HepG2 (cell line): ENCODE results near the gene SS18L1. TPM values are rescaled to one million over a fixed set of nuclear protein-coding genes. Genes with fewer than 3 reads are reported as not detected.

Experiments used
- ARNT2 ChIP-seq: sonication (generic); formaldehyde crosslinking; IDR thresholded peaks from 2 replicates; pipeline ENCODE4 v1.8.0; 2022; ENCODE audit warnings: mild to moderate bottlenecking, low read depth, missing genetic modification reagents, moderate library complexity
- BHLHE40 ChIP-seq: IDR thresholded peaks from 2 replicates; pipeline ENCODE4 v1.6.1; 2011; ENCODE audit warnings: low read length, improper control_type of control experiment
- CHCHD3 ChIP-seq: sonication (generic); formaldehyde crosslinking; IDR thresholded peaks from 2 replicates; pipeline ENCODE4 v1.8.0; 2022; ENCODE audit warnings: mild to moderate bottlenecking, missing genetic modification reagents, moderate library complexity
- GABPB1 ChIP-seq: IDR thresholded peaks from 2 replicates; pipeline ENCODE4 v1.6.1; 2016; ENCODE audit warnings: mild to moderate bottlenecking, missing genetic modification reagents, moderate library complexity, missing compliant biosample characterization
- HDAC2 ChIP-seq: sonication (generic); formaldehyde crosslinking; IDR thresholded peaks from 2 replicates; pipeline ENCODE4 v1.4.0; 2020; ENCODE audit warnings: missing genetic modification reagents
- HNF4A ChIP-seq: sonication (generic); formaldehyde crosslinking; IDR thresholded peaks from 2 replicates; pipeline ENCODE4 v1.4.0; 2020; ENCODE audit warnings: missing genetic modification reagents
- NR1H2 ChIP-seq: sonication (generic); formaldehyde crosslinking; IDR thresholded peaks from 2 replicates; pipeline ENCODE4 v1.8.1; 2022; ENCODE audit warnings: low read depth, missing genetic modification reagents, borderline replicate concordance
- NR2C2 ChIP-seq: sonication (generic); formaldehyde crosslinking; IDR thresholded peaks from 2 replicates; pipeline ENCODE4 v1.4.0; 2020; ENCODE audit warnings: missing genetic modification reagents, mild to moderate bottlenecking, moderate library complexity, borderline replicate concordance
- ONECUT2 ChIP-seq: sonication (generic); formaldehyde crosslinking; IDR thresholded peaks from 2 replicates; pipeline ENCODE4 v1.4.0; 2020; ENCODE audit warnings: missing genetic modification reagents
- REPIN1 ChIP-seq: sonication (generic); formaldehyde crosslinking; IDR thresholded peaks from 2 replicates; pipeline ENCODE4 v1.8.0; 2022; ENCODE audit warnings: missing genetic modification reagents, low read depth, mild to moderate bottlenecking, borderline replicate concordance
- SMAD9 ChIP-seq: sonication (generic); formaldehyde crosslinking; IDR thresholded peaks from 2 replicates; pipeline ENCODE4 v1.5.1; 2020; ENCODE audit warnings: mild to moderate bottlenecking, missing genetic modification reagents
- SMARCC2 ChIP-seq: fragments of 450-650 bp; IDR thresholded peaks from 2 replicates; pipeline ENCODE4 v1.6.1; 2017; ENCODE audit warnings: antibody characterized with exemption, mild to moderate bottlenecking
- ZMAT3 ChIP-seq: sonication (generic); formaldehyde crosslinking; conservative IDR thresholded peaks from 2 replicates; pipeline ENCODE4 v1.7.0; 2021; ENCODE audit warnings: missing genetic modification reagents
- ZMYM2 ChIP-seq: sonication (generic); formaldehyde crosslinking; IDR thresholded peaks from 2 replicates; pipeline ENCODE4 v1.8.0; 2022; ENCODE audit warnings: mild to moderate bottlenecking, missing genetic modification reagents
- ZNF12 ChIP-seq: sonication (generic); formaldehyde crosslinking; IDR thresholded peaks from 2 replicates; pipeline ENCODE4 v1.5.0; 2020; ENCODE audit warnings: missing genetic modification reagents
- ZNF230 ChIP-seq: sonication (generic); formaldehyde crosslinking; IDR thresholded peaks from 2 replicates; pipeline ENCODE4 v1.4.0; 2020; ENCODE audit warnings: mild to moderate bottlenecking, missing genetic modification reagents
- ZNF235 ChIP-seq: sonication (generic); formaldehyde crosslinking; IDR thresholded peaks from 2 replicates; pipeline ENCODE4 v1.8.1; 2023; ENCODE audit warnings: mild to moderate bottlenecking, missing genetic modification reagents, borderline replicate concordance
- ZNF333 ChIP-seq: sonication (generic); formaldehyde crosslinking; IDR thresholded peaks from 2 replicates; pipeline ENCODE4 v1.4.0; 2020; ENCODE audit warnings: mild to moderate bottlenecking, missing genetic modification reagents, borderline replicate concordance
- ZNF354B ChIP-seq: sonication (generic); formaldehyde crosslinking; IDR thresholded peaks from 2 replicates; pipeline ENCODE4 v1.8.0; 2022; ENCODE audit warnings: mild to moderate bottlenecking, missing genetic modification reagents
- ZNF598 ChIP-seq: sonication (generic); formaldehyde crosslinking; IDR thresholded peaks from 2 replicates; pipeline ENCODE4 v1.5.1; 2020; ENCODE audit warnings: mild to moderate bottlenecking, missing genetic modification reagents, borderline replicate concordance
- ZNF709 ChIP-seq: sonication (generic); formaldehyde crosslinking; IDR thresholded peaks from 2 replicates; pipeline ENCODE4 v1.5.0; 2020; ENCODE audit warnings: mild to moderate bottlenecking, missing genetic modification reagents
- ZNF777 ChIP-seq: sonication (generic); formaldehyde crosslinking; IDR thresholded peaks from 2 replicates; pipeline ENCODE4 v1.4.0; 2020; ENCODE audit warnings: missing genetic modification reagents
- polyA plus RNA-seq, 8 experiments: library from polyadenylated mRNA; depleted of rRNA in 3 of 8; stranded (reverse) in 7 of 8; unstranded in 1 of 8; fragments of >200 nt; fragmentation: Illumina TruSeq in 4 of 8; extraction: Trizol in 4 of 8; gene quantifications; 2 replicates each; pipeline versions ENCODE4 v1.2.1 to v1.2.3, GENCODE V29; 2011 to 2016; ENCODE audit warnings: low read depth in 4 of 8, missing spikeins in 1 of 8, mixed read lengths in 1 of 8; ENCODE audit not compliant: insufficient read depth in 1 of 8
- total RNA-seq, 5 experiments: library from RNA; depleted of rRNA; stranded (reverse); fragments of >200 nt; fragmentation: Illumina TruSeq; extraction: Trizol; gene quantifications; 2 replicates each; pipeline ENCODE4 v1.2.3, GENCODE V29; 2016; ENCODE audit warnings: low read depth in 1 of 5
- TF ChIP-seq, protein P1 (sequence below): IDR thresholded peaks from 2 replicates; pipeline ENCODE4 v1.6.1; 2018; ENCODE audit warnings: missing genetic modification reagents
- TF ChIP-seq, protein P2 (sequence below): IDR thresholded peaks from 2 replicates; pipeline ENCODE4 v1.6.1; 2016; ENCODE audit warnings: missing compliant biosample characterization, missing genetic modification reagents, borderline replicate concordance
- TF ChIP-seq, protein P3 (sequence below): sonication (generic); formaldehyde crosslinking; IDR thresholded peaks from 2 replicates; pipeline ENCODE4 v1.4.0; 2020; ENCODE audit warnings: mild to moderate bottlenecking, low read depth, missing genetic modification reagents
- TF ChIP-seq, protein P4 (sequence below): sonication (generic); formaldehyde crosslinking; IDR thresholded peaks from 2 replicates; pipeline ENCODE4 v1.8.1; 2023; ENCODE audit warnings: mild to moderate bottlenecking, inconsistent platforms, moderate library complexity, missing genetic modification reagents, borderline replicate concordance

The SS18L1 gene
- total and polyA plus RNA-seq, 2 of the 13 experiments (the other 11 are each of a cell fraction or from before 2014, with no cell fraction given): 17.8 to 27.6 TPM

DNA sequence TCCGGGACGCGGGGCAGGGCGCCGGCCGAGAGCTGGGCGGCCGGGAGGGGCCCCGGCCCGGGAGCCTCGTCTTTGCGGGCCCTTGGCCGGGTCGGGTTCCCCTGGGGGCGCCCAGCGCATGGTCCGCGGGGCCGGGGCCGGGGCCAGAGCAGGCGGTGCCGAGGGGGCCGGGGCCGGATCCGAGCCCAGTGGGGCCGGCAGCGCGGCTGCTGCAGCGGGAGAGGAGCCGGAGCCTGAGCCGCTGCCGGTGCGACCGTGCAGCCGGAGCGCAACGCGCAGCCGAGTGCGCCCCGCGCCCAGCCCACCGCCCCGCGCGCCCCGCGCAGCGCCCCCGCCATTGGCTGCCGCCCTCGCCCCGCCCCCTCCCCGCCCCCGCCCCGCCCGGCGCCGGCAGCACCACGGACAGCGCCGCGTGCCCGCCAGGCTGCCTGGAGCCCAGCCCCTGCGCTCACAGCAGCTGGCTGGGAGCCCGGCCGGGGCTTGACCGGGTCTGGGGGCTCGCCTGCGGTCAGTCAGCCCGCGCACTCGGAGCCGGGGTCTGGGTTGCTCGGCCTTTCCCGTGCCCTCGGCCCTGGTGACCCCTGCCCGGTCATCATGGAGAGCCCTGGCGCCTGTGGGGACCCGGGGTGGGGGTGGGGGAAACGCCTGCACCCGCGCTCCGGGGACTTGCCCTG lies 76.6 kb downstream of the SS18L1 start, which contains the start of gene HRH3 (continued):
- TF ChIP-seq ZNF235 (CRISPR knock-in tag): peak; percentile 94
- no peak for TF ChIP-seq NR2C2 (CRISPR knock-in tag)
- peak; percentile 77; the same call in 1 of the 2 replicates for TF ChIP-seq ZNF12 (CRISPR knock-in tag)
- peak; percentile 96 for TF ChIP-seq ARNT2 (CRISPR knock-in tag)
- TF ChIP-seq, protein P1, sequence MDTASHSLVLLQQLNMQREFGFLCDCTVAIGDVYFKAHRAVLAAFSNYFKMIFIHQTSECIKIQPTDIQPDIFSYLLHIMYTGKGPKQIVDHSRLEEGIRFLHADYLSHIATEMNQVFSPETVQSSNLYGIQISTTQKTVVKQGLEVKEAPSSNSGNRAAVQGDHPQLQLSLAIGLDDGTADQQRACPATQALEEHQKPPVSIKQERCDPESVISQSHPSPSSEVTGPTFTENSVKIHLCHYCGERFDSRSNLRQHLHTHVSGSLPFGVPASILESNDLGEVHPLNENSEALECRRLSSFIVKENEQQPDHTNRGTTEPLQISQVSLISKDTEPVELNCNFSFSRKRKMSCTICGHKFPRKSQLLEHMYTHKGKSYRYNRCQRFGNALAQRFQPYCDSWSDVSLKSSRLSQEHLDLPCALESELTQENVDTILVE (CRISPR knock-in tag): peak; percentile 77; the same call in 1 of the 2 replicates
- TF ChIP-seq ONECUT2 (CRISPR knock-in tag): no peak
- TF ChIP-seq, protein P2, sequence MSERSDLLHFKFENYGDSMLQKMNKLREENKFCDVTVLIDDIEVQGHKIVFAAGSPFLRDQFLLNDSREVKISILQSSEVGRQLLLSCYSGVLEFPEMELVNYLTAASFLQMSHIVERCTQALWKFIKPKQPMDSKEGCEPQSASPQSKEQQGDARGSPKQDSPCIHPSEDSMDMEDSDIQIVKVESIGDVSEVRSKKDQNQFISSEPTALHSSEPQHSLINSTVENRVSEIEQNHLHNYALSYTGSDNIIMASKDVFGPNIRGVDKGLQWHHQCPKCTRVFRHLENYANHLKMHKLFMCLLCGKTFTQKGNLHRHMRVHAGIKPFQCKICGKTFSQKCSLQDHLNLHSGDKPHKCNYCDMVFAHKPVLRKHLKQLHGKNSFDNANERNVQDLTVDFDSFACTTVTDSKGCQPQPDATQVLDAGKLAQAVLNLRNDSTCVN (CRISPR knock-in tag): peak; percentile 88
- TF ChIP-seq SMAD9 (CRISPR knock-in tag): 0 out of 2 replicates have a peak, but pooled peaks have one; percentile 59
- no peak for TF ChIP-seq REPIN1 (CRISPR knock-in tag)
- no peak for TF ChIP-seq SMARCC2
- no peak; the same call in 1 of the 2 replicates for TF ChIP-seq ZNF230 (CRISPR knock-in tag)
- peak; percentile 94 for TF ChIP-seq ZMAT3 (CRISPR knock-in tag)
- TF ChIP-seq, protein P3, sequence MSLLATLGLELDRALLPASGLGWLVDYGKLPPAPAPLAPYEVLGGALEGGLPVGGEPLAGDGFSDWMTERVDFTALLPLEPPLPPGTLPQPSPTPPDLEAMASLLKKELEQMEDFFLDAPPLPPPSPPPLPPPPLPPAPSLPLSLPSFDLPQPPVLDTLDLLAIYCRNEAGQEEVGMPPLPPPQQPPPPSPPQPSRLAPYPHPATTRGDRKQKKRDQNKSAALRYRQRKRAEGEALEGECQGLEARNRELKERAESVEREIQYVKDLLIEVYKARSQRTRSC (CRISPR knock-in tag): peak; percentile 86
- no peak for TF ChIP-seq ZNF354B
- no peak for TF ChIP-seq HNF4A (CRISPR knock-in tag)
- TF ChIP-seq CHCHD3 (CRISPR knock-in tag): peak; percentile 89; the same call in 1 of the 2 replicates
- no peak for TF ChIP-seq ZMYM2
- peak; percentile 74; the same call in 1 of the 2 replicates for TF ChIP-seq ZNF709 (CRISPR knock-in tag)
- peak; percentile 68; the same call in 1 of the 2 replicates for TF ChIP-seq NR1H2 (CRISPR knock-in tag)
- 0 out of 2 replicates have a peak, but pooled peaks have one; percentile 30 for TF ChIP-seq ZNF598 (CRISPR knock-in tag)
- TF ChIP-seq, protein P4, sequence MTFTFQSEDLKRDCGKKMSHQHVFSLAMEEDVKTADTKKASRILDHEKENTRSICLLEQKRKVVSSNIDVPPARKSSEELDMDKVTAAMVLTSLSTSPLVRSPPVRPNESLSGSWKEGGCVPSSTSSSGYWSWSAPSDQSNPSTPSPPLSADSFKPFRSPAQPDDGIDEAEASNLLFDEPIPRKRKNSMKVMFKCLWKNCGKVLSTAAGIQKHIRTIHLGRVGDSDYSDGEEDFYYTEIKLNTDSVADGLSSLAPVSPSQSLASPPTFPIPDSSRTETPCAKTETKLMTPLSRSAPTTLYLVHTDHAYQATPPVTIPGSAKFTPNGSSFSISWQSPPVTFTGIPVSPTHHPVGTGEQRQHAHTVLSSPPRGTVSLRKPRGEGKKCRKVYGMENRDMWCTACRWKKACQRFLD: 0 out of 2 replicates have a peak, but pooled peaks have one; percentile 25
- 0 out of 2 replicates have a peak, but pooled peaks have one; percentile 12 for TF ChIP-seq BHLHE40
- peak; percentile 43 for TF ChIP-seq GABPB1
- TF ChIP-seq ZNF333 (CRISPR knock-in tag): peak; percentile 41; the same call in 1 of the 2 replicates
- peak; percentile 53 for TF ChIP-seq ZNF777 (CRISPR knock-in tag)
- no peak for TF ChIP-seq HDAC2 (CRISPR knock-in tag)
